WTC11 (cell line): ENCODE measurements around the gene PLPPR1.

Experiments
- ELF4 ChIP-seq: sonication (generic); formaldehyde crosslinking; IDR thresholded peaks from 2 replicates; pipeline ENCODE4 v1.8.1; 2022; ENCODE audit warnings: low read depth, mild to moderate bottlenecking, moderate library complexity, missing genetic modification reagents
- ETV6 ChIP-seq: sonication (generic); formaldehyde crosslinking; IDR thresholded peaks from 2 replicates; pipeline ENCODE4 v1.8.1; 2022; ENCODE audit warnings: mild to moderate bottlenecking, missing genetic modification reagents
- PRDM15 ChIP-seq: sonication (generic); formaldehyde crosslinking; IDR thresholded peaks from 2 replicates; pipeline ENCODE4 v1.8.0; 2022; ENCODE audit warnings: missing genetic modification reagents
- SP1 ChIP-seq: sonication (generic); formaldehyde crosslinking; conservative IDR thresholded peaks from 2 replicates; pipeline ENCODE4 v1.8.1; 2022; ENCODE audit warnings: missing genetic modification reagents
- ZBTB43 ChIP-seq: sonication (generic); formaldehyde crosslinking; IDR thresholded peaks from 2 replicates; pipeline ENCODE4 v1.8.1; 2023; ENCODE audit warnings: mild to moderate bottlenecking, missing genetic modification reagents
- TF ChIP-seq, protein P1 (sequence below): fragments of 200-600 bp; IDR thresholded peaks from 2 replicates; pipeline ENCODE4 v1.8.0; 2022; ENCODE audit warnings: antibody characterized with exemption
- TF ChIP-seq, protein P2 (sequence below): sonication (generic); formaldehyde crosslinking; IDR thresholded peaks from 2 replicates; pipeline ENCODE4 v1.8.1; 2023; ENCODE audit warnings: mild to moderate bottlenecking, moderate library complexity, missing genetic modification reagents

GRCh38 chr9:101337237-101337636, 308.7 kb downstream of the PLPPR1 start:
- TF ChIP-seq, protein P1, sequence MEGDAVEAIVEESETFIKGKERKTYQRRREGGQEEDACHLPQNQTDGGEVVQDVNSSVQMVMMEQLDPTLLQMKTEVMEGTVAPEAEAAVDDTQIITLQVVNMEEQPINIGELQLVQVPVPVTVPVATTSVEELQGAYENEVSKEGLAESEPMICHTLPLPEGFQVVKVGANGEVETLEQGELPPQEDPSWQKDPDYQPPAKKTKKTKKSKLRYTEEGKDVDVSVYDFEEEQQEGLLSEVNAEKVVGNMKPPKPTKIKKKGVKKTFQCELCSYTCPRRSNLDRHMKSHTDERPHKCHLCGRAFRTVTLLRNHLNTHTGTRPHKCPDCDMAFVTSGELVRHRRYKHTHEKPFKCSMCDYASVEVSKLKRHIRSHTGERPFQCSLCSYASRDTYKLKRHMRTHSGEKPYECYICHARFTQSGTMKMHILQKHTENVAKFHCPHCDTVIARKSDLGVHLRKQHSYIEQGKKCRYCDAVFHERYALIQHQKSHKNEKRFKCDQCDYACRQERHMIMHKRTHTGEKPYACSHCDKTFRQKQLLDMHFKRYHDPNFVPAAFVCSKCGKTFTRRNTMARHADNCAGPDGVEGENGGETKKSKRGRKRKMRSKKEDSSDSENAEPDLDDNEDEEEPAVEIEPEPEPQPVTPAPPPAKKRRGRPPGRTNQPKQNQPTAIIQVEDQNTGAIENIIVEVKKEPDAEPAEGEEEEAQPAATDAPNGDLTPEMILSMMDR = no peak
- TF ChIP-seq ETV6 (CRISPR knock-in tag) = no peak
- TF ChIP-seq, protein P2, sequence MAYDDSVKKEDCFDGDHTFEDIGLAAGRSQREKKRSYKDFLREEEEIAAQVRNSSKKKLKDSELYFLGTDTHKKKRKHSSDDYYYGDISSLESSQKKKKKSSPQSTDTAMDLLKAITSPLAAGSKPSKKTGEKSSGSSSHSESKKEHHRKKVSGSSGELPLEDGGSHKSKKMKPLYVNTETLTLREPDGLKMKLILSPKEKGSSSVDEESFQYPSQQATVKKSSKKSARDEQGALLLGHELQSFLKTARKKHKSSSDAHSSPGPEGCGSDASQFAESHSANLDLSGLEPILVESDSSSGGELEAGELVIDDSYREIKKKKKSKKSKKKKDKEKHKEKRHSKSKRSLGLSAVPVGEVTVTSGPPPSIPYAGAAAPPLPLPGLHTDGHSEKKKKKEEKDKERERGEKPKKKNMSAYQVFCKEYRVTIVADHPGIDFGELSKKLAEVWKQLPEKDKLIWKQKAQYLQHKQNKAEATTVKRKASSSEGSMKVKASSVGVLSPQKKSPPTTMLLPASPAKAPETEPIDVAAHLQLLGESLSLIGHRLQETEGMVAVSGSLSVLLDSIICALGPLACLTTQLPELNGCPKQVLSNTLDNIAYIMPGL (CRISPR knock-in tag) = no peak
- no peak for TF ChIP-seq ZBTB43 (CRISPR knock-in tag)
- no peak for TF ChIP-seq SP1 (CRISPR knock-in tag)
- TF ChIP-seq ELF4 (CRISPR knock-in tag) = no peak
- TF ChIP-seq PRDM15 (CRISPR knock-in tag) = no peak
